Loucy (cell line): Measurements from ENCODE around the gene KCNN3.
A peak's percentile ranks its signal among the peaks of the same experiment; 100 is the strongest.
"Not testable (repeated sequence)": the region's sequence is repeated elsewhere in the genome, so short reads cannot be mapped to it uniquely, and the experiment has no call there.

ENCODE experiments used
- H2AFZ ChIP-seq: fragments of 200-600 bp; sonication (generic); 2 replicates; pipeline ENCODE4 v1.6.0; 2016; ENCODE audit warnings: antibody characterized with exemption, mild to moderate bottlenecking, low read length, moderate library complexity
- H3F3A ChIP-seq: fragments of 200-600 bp; 2 replicates; pipeline ENCODE4 v1.6.0; 2016; ENCODE audit warnings: antibody characterized with exemption, low read depth, mild to moderate bottlenecking
- H3K27me3 ChIP-seq: fragments of 200-600 bp; sonication (generic); 2 replicates; pipeline ENCODE4 v1.6.1; 2014; ENCODE audit warnings: low read length, mild to moderate bottlenecking; ENCODE audit not compliant: insufficient read depth, poor library complexity, severe bottlenecking
- H3K36me3 ChIP-seq: fragments of 200-600 bp; sonication (generic); 2 replicates; pipeline ENCODE4 v1.6.1; 2016; ENCODE audit warnings: low read length; ENCODE audit not compliant: insufficient read depth
- H3K4me1 ChIP-seq: fragments of 200-600 bp; sonication (generic); 2 replicates; pipeline ENCODE4 v1.5.1; 2014; ENCODE audit warnings: low read length, mild to moderate bottlenecking; ENCODE audit not compliant: insufficient read depth, poor library complexity, severe bottlenecking
- H3K4me2 ChIP-seq: fragments of 200-600 bp; sonication (generic); 2 replicates; pipeline ENCODE4 v1.6.0; 2014; ENCODE audit warnings: antibody characterized with exemption, low read length, low read depth, mild to moderate bottlenecking; ENCODE audit not compliant: poor library complexity, severe bottlenecking
- H3K4me3 ChIP-seq: fragments of 200-600 bp; sonication (generic); 2 replicates; pipeline ENCODE4 v1.5.1; 2014; ENCODE audit warnings: low read length, mild to moderate bottlenecking, mixed read lengths; ENCODE audit not compliant: poor library complexity, severe bottlenecking
- H3K79me2 ChIP-seq: fragments of 200-600 bp; sonication (generic); 2 replicates; pipeline ENCODE4 v1.6.1; 2014; ENCODE audit warnings: low read length; ENCODE audit not compliant: insufficient read depth
- H3K9ac ChIP-seq: fragments of 200-600 bp; sonication (generic); 2 replicates; pipeline ENCODE4 v1.6.0; 2014; ENCODE audit warnings: mild to moderate bottlenecking, low read depth, low read length, moderate library complexity; ENCODE audit not compliant: poor library complexity, severe bottlenecking
- H3K9me2 ChIP-seq: fragments of 200-600 bp; sonication (generic); replicated peaks from 2 replicates; pipeline ENCODE4 v1.6.1; 2016; ENCODE audit warnings: low read depth, low read length, mixed read lengths
- H3K9me3 ChIP-seq: fragments of 200-600 bp; sonication (generic); 2 replicates; pipeline ENCODE4 v1.6.1; 2014; ENCODE audit warnings: mild to moderate bottlenecking, antibody characterized with exemption, low read length, low read depth; ENCODE audit not compliant: insufficient read depth
- H4K20me1 ChIP-seq: fragments of 200-600 bp; sonication (generic); 2 replicates; pipeline ENCODE4 v1.6.0; 2014; ENCODE audit warnings: antibody characterized with exemption, low read length, mild to moderate bottlenecking; ENCODE audit not compliant: insufficient read depth, poor library complexity, severe bottlenecking
- CTCF ChIP-seq: fragments of 200-600 bp; sonication (generic); conservative IDR thresholded peaks from 2 replicates; pipeline ENCODE4 v1.5.1; 2014; ENCODE audit warnings: mild to moderate bottlenecking, antibody characterized with exemption, low read length
- EZH2phosphoT487 ChIP-seq: fragments of 200-600 bp; IDR thresholded peaks from 2 replicates; pipeline ENCODE4 v1.6.1; 2018; ENCODE audit warnings: antibody characterized with exemption, mild to moderate bottlenecking, moderate library complexity, borderline replicate concordance

The KCNN3 gene

GRCh38 chr1:154674456-154674855 lies 195.6 kb downstream of the KCNN3 start:
- not testable (repeated sequence) for H3F3A ChIP-seq, H4K20me1 ChIP-seq, H3K4me1 ChIP-seq, H3K4me3 ChIP-seq, H3K9ac ChIP-seq, H3K27me3 ChIP-seq, H3K4me2 ChIP-seq, H2AFZ ChIP-seq, H3K36me3 ChIP-seq, H3K9me3 ChIP-seq, H3K79me2 ChIP-seq, H3K9me2 ChIP-seq

DNA sequence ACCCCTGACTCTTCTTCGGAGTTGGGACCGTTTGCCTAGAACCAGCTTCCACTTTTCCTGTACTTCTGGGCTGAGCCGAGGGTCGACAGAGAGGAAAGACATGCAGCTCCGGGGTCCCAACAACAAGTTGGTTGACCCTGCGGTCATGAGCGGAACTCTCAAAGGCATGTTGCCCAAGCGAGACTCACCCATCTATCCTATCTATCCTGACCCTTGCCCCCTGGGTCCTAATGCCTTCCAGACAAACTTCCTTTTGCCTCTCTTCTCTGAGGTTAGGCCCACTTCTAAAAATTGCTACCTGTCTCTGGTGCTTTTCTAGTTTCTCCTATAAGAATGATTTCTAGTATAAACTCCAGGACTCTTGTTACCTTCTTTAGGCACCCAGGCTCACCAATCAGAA lies 197.8 kb downstream of the KCNN3 start:
- H3F3A ChIP-seq, H4K20me1 ChIP-seq, H2AFZ ChIP-seq, H3K27me3 ChIP-seq, H3K79me2 ChIP-seq, H3K9me2 ChIP-seq, H3K4me1 ChIP-seq, H3K36me3 ChIP-seq, H3K4me2 ChIP-seq, H3K9me3 ChIP-seq, H3K9ac ChIP-seq, H3K4me3 ChIP-seq: not testable (repeated sequence)

DNA sequence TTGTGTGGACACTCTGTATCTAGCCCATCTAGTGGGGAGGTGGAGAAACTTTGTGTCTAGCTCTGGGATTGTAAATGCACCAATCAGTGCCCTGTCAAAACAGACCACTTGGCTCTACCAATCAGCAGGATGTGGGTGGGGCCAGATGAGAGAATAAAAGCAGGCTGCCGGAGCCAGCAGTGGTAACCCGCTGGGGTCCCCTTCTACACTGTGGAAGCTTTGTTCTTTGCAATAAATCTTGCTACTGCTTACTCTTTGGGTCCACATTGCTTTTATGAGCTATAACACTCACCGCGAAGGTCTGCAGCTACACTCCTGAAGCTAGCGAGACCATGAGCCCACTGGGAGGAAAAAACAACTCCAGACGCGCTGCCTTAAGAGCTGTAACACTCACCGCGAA lies 198.7 kb downstream of the KCNN3 start:
- not testable (repeated sequence) for H3K36me3 ChIP-seq, H3K9me2 ChIP-seq, H3K4me2 ChIP-seq, H2AFZ ChIP-seq, H3F3A ChIP-seq, H3K4me3 ChIP-seq, H3K4me1 ChIP-seq, H3K79me2 ChIP-seq, H4K20me1 ChIP-seq, H3K27me3 ChIP-seq, H3K9me3 ChIP-seq, H3K9ac ChIP-seq

GRCh38 chr1:154670310-154671270 lies 199.5 kb downstream of the KCNN3 start:
- H3K9me3 ChIP-seq, result not testable (repeated sequence)

DNA sequence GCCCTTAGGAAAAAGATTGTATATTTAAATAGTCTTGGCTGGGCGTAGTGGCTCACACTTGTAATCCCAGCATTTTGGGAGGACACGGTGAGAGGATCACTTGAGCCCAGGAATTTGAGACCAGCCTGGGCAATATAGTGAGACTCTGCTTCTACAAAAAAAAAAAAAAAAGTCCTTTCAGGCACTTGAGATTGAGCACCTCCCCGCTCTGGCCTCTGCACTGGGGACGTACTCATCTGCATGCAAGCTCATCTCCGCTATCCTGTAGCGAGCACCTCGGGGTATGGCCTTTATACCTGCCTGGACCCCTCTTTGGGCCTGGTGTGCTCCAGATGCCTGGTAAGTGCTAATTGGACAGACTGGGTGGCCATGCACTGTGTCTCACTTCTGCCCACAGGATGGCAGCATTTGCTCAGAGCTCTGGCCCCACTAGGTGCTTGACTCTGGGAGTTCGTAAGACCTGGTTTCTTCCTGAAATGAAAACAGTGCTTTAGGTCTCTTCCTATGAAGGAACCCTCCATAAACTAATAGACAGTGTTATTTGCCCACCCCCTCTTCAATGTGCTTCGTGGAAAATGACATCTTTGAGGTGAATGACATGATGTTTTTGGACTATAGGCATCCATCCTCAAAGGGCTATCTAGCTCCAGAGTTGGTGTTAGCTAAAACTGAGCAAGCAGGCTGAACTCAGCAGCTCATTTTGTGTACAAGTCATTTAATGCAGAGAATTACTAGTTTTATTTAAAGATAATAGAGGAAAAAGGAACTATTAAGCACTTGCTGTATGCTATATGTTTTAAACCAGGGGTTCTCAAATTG lies 200.4 kb downstream of the KCNN3 start:
- TF ChIP-seq CTCF (peak; percentile 91), EZH2phosphoT487 (no peak)
- Histone ChIP-seq H3K9ac (no peak overlapping the region), H3K9me2 (no peaks in the 10 kb centered on the region), H3K9me3 (no peaks in the 10 kb centered on the region), H3K36me3 (no peaks in the 10 kb centered on the region), H3K4me3 (no peak overlapping the region), H3K4me2 (no peak overlapping the region), H3F3A (no peaks in the 10 kb centered on the region), H3K79me2 (no peaks in the 10 kb centered on the region), H3K4me1 (no peaks in the 10 kb centered on the region), H3K27me3 (no peaks in the 10 kb centered on the region), H4K20me1 (no peaks in the 10 kb centered on the region), H2AFZ (no peak overlapping the region)

More at GRCh38 chr1:154670310-154671270, 199.5 kb downstream of the KCNN3 start:
- H2AFZ ChIP-seq, H3K27me3 ChIP-seq, H4K20me1 ChIP-seq, H3K4me3 ChIP-seq, H3K4me1 ChIP-seq, H3F3A ChIP-seq, H3K79me2 ChIP-seq, H3K36me3 ChIP-seq, H3K4me2 ChIP-seq, H3K9ac ChIP-seq, H3K9me2 ChIP-seq: not testable (repeated sequence)
